GM19099 (cell line): ENCODE measurements around the gene PDCD6IP.

Experiments used
- POLR2A ChIP-seq: IDR thresholded peaks from 3 replicates; pipeline ENCODE4 v1.6.1; 2011; ENCODE audit warnings: low read depth; ENCODE audit not compliant: insufficient read length; ENCODE audit errors: extremely low read depth

PDCD6IP gene

GRCh38 chr3:33826688-33827087 lies 28.3 kb downstream of the PDCD6IP start:
- no peak for TF ChIP-seq POLR2A

- no peak for TF ChIP-seq POLR2A
These were observed 31.3 kb downstream of the PDCD6IP start for GRCh38 chr3:33829720-33830119.

GRCh38 chr3:33831053-33831452 lies 32.6 kb downstream of the PDCD6IP start:
- TF ChIP-seq POLR2A, result no peak

GRCh38 chr3:33833408-33834095 lies 35.1 kb downstream of the PDCD6IP start:
- TF ChIP-seq POLR2A, result no peak

GRCh38 chr3:33834096-33834453 lies 35.6 kb downstream of the PDCD6IP start:
- TF ChIP-seq POLR2A, result no peak

GRCh38 chr3:33839283-33839682 lies 40.9 kb downstream of the PDCD6IP start:
- no peak for TF ChIP-seq POLR2A

GRCh38 chr3:33840179-33840578 lies 41.7 kb downstream of the PDCD6IP start:
- no peak for TF ChIP-seq POLR2A

GRCh38 chr3:33848624-33849347 lies 50.4 kb downstream of the PDCD6IP start:
- TF ChIP-seq POLR2A, result no peak

GRCh38 chr3:33855884-33856546 lies 57.6 kb downstream of the PDCD6IP start:
- no peak for TF ChIP-seq POLR2A

GRCh38 chr3:33858131-33858530 lies 59.7 kb downstream of the PDCD6IP start:
- TF ChIP-seq POLR2A, result no peak

GRCh38 chr3:33860373-33861050 lies 62.1 kb downstream of the PDCD6IP start:
- TF ChIP-seq POLR2A, result no peak

- no peak for TF ChIP-seq POLR2A
These were observed 66.7 kb downstream of the PDCD6IP start for GRCh38 chr3:33865133-33865532.

GRCh38 chr3:33868309-33868708 lies 69.9 kb downstream of the PDCD6IP start:
- TF ChIP-seq POLR2A, result no peak

GRCh38 chr3:33869977-33870376 lies 71.5 kb downstream of the PDCD6IP start:
- no peak for TF ChIP-seq POLR2A

- TF ChIP-seq POLR2A, result no peak
These were observed 76.4 kb downstream of the PDCD6IP start for GRCh38 chr3:33874815-33875214.
